ENCODE data around the gene OLIG2. TPM values are rescaled to one million over a fixed set of nuclear protein-coding genes. Genes with fewer than 3 reads are reported as not detected.

Gene OLIG2
- total RNA-seq, 1 donor from 2014 or later = 0.33 TPM

DNA sequence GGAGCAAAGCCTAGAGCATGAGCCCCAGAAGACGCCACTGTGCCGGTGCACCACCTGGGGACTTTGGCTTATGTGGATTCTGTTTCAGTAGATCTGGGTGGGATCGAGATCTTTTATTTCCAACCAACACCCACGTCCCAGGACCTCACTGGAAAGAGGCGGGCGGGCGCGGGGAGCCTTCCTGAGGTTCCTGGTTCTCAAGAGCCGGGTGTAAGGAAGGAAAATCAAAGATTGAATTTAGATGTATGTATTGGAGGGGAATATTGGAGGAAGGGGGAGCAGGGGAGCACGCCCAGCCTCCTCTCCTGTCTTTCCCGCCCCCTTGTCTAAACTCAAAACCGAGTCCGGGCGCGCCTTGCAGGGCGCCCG lies 6.2 kb upstream of the OLIG2 start:
- no peak overlapping the region for H3K27ac Mint-ChIP-seq (ENCODE audit: unreplicated experiment)
- peaks cover 5% of the 10 kb centered on the region for H3K36me3 Mint-ChIP-seq (ENCODE audit: low read depth, unreplicated experiment)
- TF ChIP-seq, protein P1, sequence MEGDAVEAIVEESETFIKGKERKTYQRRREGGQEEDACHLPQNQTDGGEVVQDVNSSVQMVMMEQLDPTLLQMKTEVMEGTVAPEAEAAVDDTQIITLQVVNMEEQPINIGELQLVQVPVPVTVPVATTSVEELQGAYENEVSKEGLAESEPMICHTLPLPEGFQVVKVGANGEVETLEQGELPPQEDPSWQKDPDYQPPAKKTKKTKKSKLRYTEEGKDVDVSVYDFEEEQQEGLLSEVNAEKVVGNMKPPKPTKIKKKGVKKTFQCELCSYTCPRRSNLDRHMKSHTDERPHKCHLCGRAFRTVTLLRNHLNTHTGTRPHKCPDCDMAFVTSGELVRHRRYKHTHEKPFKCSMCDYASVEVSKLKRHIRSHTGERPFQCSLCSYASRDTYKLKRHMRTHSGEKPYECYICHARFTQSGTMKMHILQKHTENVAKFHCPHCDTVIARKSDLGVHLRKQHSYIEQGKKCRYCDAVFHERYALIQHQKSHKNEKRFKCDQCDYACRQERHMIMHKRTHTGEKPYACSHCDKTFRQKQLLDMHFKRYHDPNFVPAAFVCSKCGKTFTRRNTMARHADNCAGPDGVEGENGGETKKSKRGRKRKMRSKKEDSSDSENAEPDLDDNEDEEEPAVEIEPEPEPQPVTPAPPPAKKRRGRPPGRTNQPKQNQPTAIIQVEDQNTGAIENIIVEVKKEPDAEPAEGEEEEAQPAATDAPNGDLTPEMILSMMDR (IDR thresholded peaks at IDR 0.05; ENCODE audit: unreplicated experiment) = no peak
- H3K4me1 Mint-ChIP-seq (ENCODE audit: unreplicated experiment) = peaks cover 27% of the 10 kb centered on the region
- DNase-seq (ENCODE audit: low spot score) = no peak
- peak overlapping the region; percentile 66 for H3K4me3 Mint-ChIP-seq (ENCODE audit: unreplicated experiment)
- H3K9me3 Mint-ChIP-seq (ENCODE audit: unreplicated experiment) = no peaks in the 10 kb centered on the region
- H3K27me3 Mint-ChIP-seq (ENCODE audit: unreplicated experiment) = peaks cover 18% of the 10 kb centered on the region

DNA sequence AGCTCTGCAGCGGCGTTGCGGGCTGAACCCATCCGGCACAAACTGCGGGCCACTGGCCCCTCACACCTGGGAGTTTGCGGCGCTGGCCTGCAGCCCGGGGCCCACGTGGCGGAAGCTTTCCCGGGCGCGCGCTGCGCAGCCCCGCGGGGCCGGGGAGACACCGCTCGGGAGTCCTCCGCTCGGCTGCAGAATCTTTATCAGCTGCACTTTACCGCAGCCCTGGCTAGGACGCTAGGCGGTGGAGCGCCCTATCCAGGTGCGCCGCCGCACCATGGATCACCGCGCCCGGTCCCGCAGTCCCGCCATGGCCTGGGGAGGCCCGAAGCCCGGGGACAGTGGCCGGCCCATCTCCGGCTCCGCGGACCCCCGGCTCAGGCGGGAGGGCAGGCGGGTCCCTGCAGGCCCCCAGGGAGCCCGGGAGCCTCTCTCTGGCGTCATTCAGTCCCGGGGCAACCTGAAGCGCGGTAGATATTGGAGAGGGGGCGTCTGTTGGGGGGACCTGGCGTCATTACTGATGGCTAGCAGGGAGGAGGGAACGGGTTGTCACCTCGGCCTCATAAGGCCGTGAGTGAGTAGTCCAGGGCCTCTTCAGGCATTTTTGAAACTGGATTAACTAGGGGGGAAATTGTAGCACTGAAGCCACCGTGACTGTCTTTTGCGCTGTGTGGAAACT lies 5.7 kb upstream of the OLIG2 start:
- H3K9me3 Mint-ChIP-seq (ENCODE audit: unreplicated experiment) = no peaks in the 10 kb centered on the region

DNA sequence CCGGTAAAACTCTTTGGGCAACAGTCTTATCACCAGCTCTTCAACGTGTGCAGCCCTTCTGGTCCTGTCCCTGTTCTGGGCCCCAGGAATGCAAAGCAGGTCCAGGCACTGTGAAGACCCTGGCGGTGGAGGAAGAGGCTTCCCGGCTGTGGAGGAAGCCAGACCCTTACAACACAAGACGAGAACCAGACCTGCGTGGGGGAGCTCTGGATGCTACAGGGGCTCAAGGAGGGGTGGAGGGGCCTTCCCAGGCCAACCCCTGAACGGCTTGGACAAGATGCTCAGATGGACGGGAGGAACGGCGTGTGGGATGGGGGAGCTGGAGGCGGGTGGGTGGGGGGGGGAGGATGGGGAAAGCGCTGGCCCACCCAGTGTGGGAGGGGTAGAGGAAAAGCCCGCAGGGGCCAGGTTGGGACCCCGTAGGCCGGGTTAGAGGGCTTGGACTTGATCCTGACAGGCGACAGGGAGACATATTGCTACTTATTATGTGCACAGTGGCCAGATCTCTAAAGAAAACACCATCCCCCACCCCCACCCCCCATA lies 5.1 kb upstream of the OLIG2 start:
- H3K27ac Mint-ChIP-seq (ENCODE audit: unreplicated experiment) = no peak overlapping the region
- H3K4me1 Mint-ChIP-seq (ENCODE audit: unreplicated experiment) = peaks cover 27% of the 10 kb centered on the region
- H3K36me3 Mint-ChIP-seq (ENCODE audit: low read depth, unreplicated experiment) = peaks cover 5% of the 10 kb centered on the region
- H3K9me3 Mint-ChIP-seq (ENCODE audit: unreplicated experiment) = no peaks in the 10 kb centered on the region
- peaks cover 22% of the 10 kb centered on the region for H3K27me3 Mint-ChIP-seq (ENCODE audit: unreplicated experiment)
- peak overlapping the region; percentile 54 for H3K4me3 Mint-ChIP-seq (ENCODE audit: unreplicated experiment)
- TF ChIP-seq, protein P1 (IDR thresholded peaks at IDR 0.05; ENCODE audit: unreplicated experiment) = no peak
- no peak for DNase-seq (ENCODE audit: low spot score)

More for the DNA sequence above, 5.7 kb upstream of the OLIG2 start:
- H3K4me1 Mint-ChIP-seq (ENCODE audit: unreplicated experiment) = peaks cover 27% of the 10 kb centered on the region
- DNase-seq (ENCODE audit: low spot score) = no peak
- H3K27me3 Mint-ChIP-seq (ENCODE audit: unreplicated experiment) = peaks cover 22% of the 10 kb centered on the region
- no peak overlapping the region for H3K27ac Mint-ChIP-seq (ENCODE audit: unreplicated experiment)
- TF ChIP-seq, protein P1 (IDR thresholded peaks at IDR 0.05; ENCODE audit: unreplicated experiment) = no peak
- peaks cover 5% of the 10 kb centered on the region for H3K36me3 Mint-ChIP-seq (ENCODE audit: low read depth, unreplicated experiment)
- H3K4me3 Mint-ChIP-seq (ENCODE audit: unreplicated experiment) = peak overlapping the region; percentile 54

DNA sequence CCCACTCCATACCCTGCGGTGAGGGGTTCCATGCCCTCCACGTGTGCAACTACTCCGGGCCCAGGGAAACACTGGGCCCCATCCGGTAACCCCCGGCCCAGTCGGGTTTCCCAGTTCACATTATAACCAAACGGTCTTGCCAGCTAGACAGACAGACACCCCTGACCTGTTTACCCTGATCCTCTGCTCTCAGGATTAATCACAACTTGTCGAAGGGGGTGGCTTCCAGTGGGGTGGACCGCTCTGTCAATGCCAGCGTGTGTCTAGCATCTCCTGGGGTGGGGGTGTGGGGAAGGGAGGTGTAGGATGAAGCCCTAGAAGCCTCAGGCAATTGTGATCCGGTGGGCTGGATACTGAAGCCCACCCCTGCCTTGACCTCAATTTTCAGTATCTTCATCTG lies 4.6 kb upstream of the OLIG2 start:
- H3K36me3 Mint-ChIP-seq (ENCODE audit: low read depth, unreplicated experiment) = peaks cover 7% of the 10 kb centered on the region
- H3K4me3 Mint-ChIP-seq (ENCODE audit: unreplicated experiment) = no peak overlapping the region
- no peak for DNase-seq (ENCODE audit: low spot score)
- H3K27ac Mint-ChIP-seq (ENCODE audit: unreplicated experiment) = no peak overlapping the region
- no peaks in the 10 kb centered on the region for H3K9me3 Mint-ChIP-seq (ENCODE audit: unreplicated experiment)
- H3K27me3 Mint-ChIP-seq (ENCODE audit: unreplicated experiment) = peaks cover 22% of the 10 kb centered on the region
- TF ChIP-seq, protein P1 (IDR thresholded peaks at IDR 0.05; ENCODE audit: unreplicated experiment) = no peak
- H3K4me1 Mint-ChIP-seq (ENCODE audit: unreplicated experiment) = peaks cover 30% of the 10 kb centered on the region

DNA sequence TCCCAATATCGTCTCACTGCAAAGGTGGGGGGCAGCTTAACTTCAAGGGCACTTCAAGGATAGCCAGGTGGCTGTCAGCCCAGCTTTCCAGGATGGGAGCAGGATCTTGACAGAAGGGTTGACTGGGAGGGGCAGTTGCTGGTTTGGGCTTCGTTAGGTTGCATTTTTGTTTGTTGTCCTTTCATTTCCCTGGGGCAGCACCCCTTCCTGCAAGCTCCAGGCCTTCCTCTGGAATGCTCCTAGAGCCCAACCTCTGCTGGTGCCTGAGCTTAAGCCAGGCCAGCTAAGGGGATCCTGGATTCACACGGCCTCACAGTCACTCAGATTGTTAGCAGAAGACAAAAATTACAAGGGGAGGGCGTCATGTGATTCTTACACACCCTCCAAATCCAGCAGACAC lies 4.1 kb upstream of the OLIG2 start:
- H3K9me3 Mint-ChIP-seq (ENCODE audit: unreplicated experiment) = no peaks in the 10 kb centered on the region
- peaks cover 32% of the 10 kb centered on the region for H3K4me1 Mint-ChIP-seq (ENCODE audit: unreplicated experiment)
- no peak overlapping the region for H3K4me3 Mint-ChIP-seq (ENCODE audit: unreplicated experiment)
- H3K36me3 Mint-ChIP-seq (ENCODE audit: low read depth, unreplicated experiment) = peaks cover 10% of the 10 kb centered on the region
- H3K27me3 Mint-ChIP-seq (ENCODE audit: unreplicated experiment) = peaks cover 22% of the 10 kb centered on the region
- TF ChIP-seq, protein P1 (IDR thresholded peaks at IDR 0.05; ENCODE audit: unreplicated experiment) = no peak
- no peak for DNase-seq (ENCODE audit: low spot score)
- H3K27ac Mint-ChIP-seq (ENCODE audit: unreplicated experiment) = no peak overlapping the region

Data from endothelial cell (in vitro differentiated cells).